Measurements from ENCODE around the gene MAPK6. TPM values are rescaled to one million over a fixed set of nuclear protein-coding genes. Genes with fewer than 3 reads are reported as not detected.

MAPK6 gene
- total and polyA plus RNA-seq, 10 of the 15 experiments (the other 5 are each of a cell fraction or from before 2014, with no cell fraction given) = 20.6 to 100 (median 52.6) TPM

DNA sequence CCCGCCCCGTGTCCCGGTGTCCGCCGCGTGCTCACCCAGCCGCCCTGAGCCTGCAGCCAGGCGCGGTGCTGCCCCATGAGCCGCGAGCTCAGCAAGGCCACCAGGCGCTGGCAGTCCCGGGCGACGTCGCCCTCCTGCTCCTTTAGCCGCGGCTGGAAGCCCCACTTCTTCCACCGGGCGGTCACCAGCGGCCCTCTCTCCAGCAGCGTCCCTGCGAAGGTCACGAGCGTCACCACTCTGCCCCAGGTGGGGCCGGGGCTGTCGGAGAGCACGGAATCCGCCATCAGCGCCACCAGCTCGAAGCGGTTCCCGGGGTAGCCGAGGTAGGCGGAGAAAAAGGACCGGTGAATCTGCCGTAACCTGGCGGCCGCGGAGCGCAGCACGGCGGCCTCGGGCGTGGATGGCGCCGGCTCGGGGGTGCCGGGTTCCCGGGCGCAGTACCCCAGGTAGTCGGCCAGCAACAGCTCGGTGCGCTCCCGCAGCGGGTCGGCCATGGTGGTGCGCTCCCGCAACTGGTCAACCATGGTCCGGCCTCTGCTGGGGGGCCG is 93.3 kb downstream of the MAPK6 start:
- SMC1A ChIA-PET (ENCODE audit: uncharacterized antibody, unreplicated experiment) = interaction anchor here (1.3 to 11.8 kb wide), 5 partner anchors 12 to 106 kb away, joined by 3 to 179 read pairs (median 45); no protein-coding TSS in a partner anchor
- TF ChIP-seq, protein P1, sequence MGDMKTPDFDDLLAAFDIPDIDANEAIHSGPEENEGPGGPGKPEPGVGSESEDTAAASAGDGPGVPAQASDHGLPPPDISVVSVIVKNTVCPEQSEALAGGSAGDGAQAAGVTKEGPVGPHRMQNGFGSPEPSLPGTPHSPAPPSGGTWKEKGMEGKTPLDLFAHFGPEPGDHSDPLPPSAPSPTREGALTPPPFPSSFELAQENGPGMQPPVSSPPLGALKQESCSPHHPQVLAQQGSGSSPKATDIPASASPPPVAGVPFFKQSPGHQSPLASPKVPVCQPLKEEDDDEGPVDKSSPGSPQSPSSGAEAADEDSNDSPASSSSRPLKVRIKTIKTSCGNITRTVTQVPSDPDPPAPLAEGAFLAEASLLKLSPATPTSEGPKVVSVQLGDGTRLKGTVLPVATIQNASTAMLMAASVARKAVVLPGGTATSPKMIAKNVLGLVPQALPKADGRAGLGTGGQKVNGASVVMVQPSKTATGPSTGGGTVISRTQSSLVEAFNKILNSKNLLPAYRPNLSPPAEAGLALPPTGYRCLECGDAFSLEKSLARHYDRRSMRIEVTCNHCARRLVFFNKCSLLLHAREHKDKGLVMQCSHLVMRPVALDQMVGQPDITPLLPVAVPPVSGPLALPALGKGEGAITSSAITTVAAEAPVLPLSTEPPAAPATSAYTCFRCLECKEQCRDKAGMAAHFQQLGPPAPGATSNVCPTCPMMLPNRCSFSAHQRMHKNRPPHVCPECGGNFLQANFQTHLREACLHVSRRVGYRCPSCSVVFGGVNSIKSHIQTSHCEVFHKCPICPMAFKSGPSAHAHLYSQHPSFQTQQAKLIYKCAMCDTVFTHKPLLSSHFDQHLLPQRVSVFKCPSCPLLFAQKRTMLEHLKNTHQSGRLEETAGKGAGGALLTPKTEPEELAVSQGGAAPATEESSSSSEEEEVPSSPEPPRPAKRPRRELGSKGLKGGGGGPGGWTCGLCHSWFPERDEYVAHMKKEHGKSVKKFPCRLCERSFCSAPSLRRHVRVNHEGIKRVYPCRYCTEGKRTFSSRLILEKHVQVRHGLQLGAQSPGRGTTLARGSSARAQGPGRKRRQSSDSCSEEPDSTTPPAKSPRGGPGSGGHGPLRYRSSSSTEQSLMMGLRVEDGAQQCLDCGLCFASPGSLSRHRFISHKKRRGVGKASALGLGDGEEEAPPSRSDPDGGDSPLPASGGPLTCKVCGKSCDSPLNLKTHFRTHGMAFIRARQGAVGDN (IDR thresholded peaks at IDR 0.05) = peak; percentile 97
- TF ChIP-seq RUNX3 (IDR thresholded peaks at IDR 0.05; ENCODE audit: low read length) (peak; percentile 4; the same call in 1 of the 2 replicates), YY1 (IDR thresholded peaks at IDR 0.05; ENCODE audit: low read depth, low read length) (peak; percentile 60), DPF2 (IDR thresholded peaks at IDR 0.05) (0 out of 2 replicates have a peak, but pooled peaks have one; percentile 44), BCLAF1 (IDR thresholded peaks at IDR 0.05) (no peak), MTA3 (IDR thresholded peaks at IDR 0.05; ENCODE audit: borderline replicate concordance, low read length) (no peak), GATAD2B (conservative IDR thresholded peaks at IDR 0.05; ENCODE audit: low read depth) (peak; percentile 31; the same call in 1 of the 2 replicates), ZNF592 (IDR thresholded peaks at IDR 0.05) (peak; percentile 29), IKZF1 (conservative IDR thresholded peaks at IDR 0.05) (peak; percentile 46)

More for the DNA sequence above, 93.3 kb downstream of the MAPK6 start:
- BruUV-seq (replicated peaks) = no TSS peak
- H3K4me3 ChIP-seq = peak overlapping the region; percentile 72; the same call in 1 of the 2 replicates
- ChIA-PET CTCF (interaction anchor here (1.4 to 13.9 kb wide), 6 partner anchors 11 to 33 kb away, joined by 3 to 115 read pairs (median 10); no protein-coding TSS in a partner anchor), RAD21 (ENCODE audit: unreplicated experiment) (interaction anchor here (2.5 to 11.8 kb wide), 4 partner anchors 12 to 90 kb away, joined by 5 to 203 read pairs (median 128); no protein-coding TSS in a partner anchor), POLR2A (interaction anchor here (0.5 to 8.9 kb wide), 7 partner anchors 8 to 83 kb away, joined by 3 to 86 read pairs (median 4); no protein-coding TSS in a partner anchor)
- H3K36me3 ChIP-seq (ENCODE audit: control insufficient read depth in 2 of 2, insufficient read depth in 2 of 2, low read length in 1 of 2) = no peaks in the 10 kb centered on the region
- FAIRE-seq (no peak), DNase-seq (ENCODE audit: low read depth, low spot score) (no peak), ATAC-seq (peak; percentile 15)
- peaks cover 14% of the 10 kb centered on the region for H3K79me2 ChIP-seq (ENCODE audit: control insufficient read depth, insufficient read depth, low read length)
- no peaks in the 10 kb centered on the region for H3K27me3 ChIP-seq (replicated peaks in 1 of 2; ENCODE audit: control insufficient read depth in 2 of 2, insufficient read depth in 2 of 2, low read length in 1 of 2)
- no peaks in the 10 kb centered on the region; the same call in 2 of the 3 replicates for H3K9me3 ChIP-seq (replicated peaks; ENCODE audit: control insufficient read depth, insufficient read depth, low read length)
- no peaks in the 10 kb centered on the region for H4K20me1 ChIP-seq (ENCODE audit: control insufficient read depth, insufficient read depth)
- intact Hi-C loops (cut with micrococcal nuclease; ENCODE audit: unreplicated experiment) = loop anchor here (5.0 kb wide), 1 partner anchor 35 kb away; no protein-coding TSS in a partner anchor
- H3K4me2 ChIP-seq (ENCODE audit: control insufficient read depth, insufficient read depth) = peak overlapping the region; percentile 91
- peak overlapping the region; percentile 94 for H3K27ac ChIP-seq (ENCODE audit: control insufficient read depth, insufficient read depth)
- peak overlapping the region; percentile 84 for H3K9ac ChIP-seq (ENCODE audit: control insufficient read depth, insufficient read depth, low read length)
- H3K4me1 ChIP-seq (ENCODE audit: control insufficient read depth, insufficient read depth, low read length) = peaks cover 42% of the 10 kb centered on the region
- H2AFZ ChIP-seq (ENCODE audit: control insufficient read depth, low read depth, low read length) = peak overlapping the region; percentile 91
- WGBS (ENCODE audit: insufficient coverage, insufficient replicate concordance, low lambda C conversion rate, missing lambda C conversion rate) = 12% methylated on average over 60 of the region's 61 CpGs
- in situ Hi-C loops (cut with MboI) = no loop called here

All from GM12878 (cell line).